ENCODE measurements around the gene NIPA2. TPM values are rescaled to one million over a fixed set of nuclear protein-coding genes. Genes with fewer than 3 reads are reported as not detected.
"Not testable (repeated sequence)": the region's sequence is repeated elsewhere in the genome, so short reads cannot be mapped to it uniquely, and the experiment has no call there.

Gene NIPA2
- total RNA-seq = 24.3 TPM
- long read RNA-seq, transcript NIPA2-203 (6 exons, 2,280 nt) = major isoform, 7 of 48 reads
- long read RNA-seq, transcript NIPA2-201 (8 exons, 3,233 nt) = major isoform, 7 of 48 reads
- long read RNA-seq, partial matches to known transcripts = 4 of 48 reads
- long read RNA-seq, other reads (novel, unspliced or antisense) = 28 of 48 reads

GRCh38 chr15:22838292-22839042 is at the start of gene NIPA2:
TSS of gene NIPA2 (plus strand) at chr15:22838666. CDS start at chr15:22851732, 13,066 bp downstream.
- intact Hi-C loops (cut with DNase I) = loop anchor here (2.0 to 10.0 kb wide), 2 partner anchors 54 to 142 kb away; partner anchors contain the start of genes CYFIP1 and NIPA1
- peak; percentile 99 for DNase-seq (ENCODE audit: low spot score)

- intact Hi-C loops (cut with DNase I) = no loop called here
- no peak for DNase-seq (ENCODE audit: low spot score)
These were observed 44.4 kb upstream of the NIPA2 start for GRCh38 chr15:22794063-22794462.

- intact Hi-C loops (cut with DNase I) = no loop called here
- peak; percentile 35 for DNase-seq (ENCODE audit: low spot score)
These were observed 43.8 kb upstream of the NIPA2 start for GRCh38 chr15:22794621-22795167.

- DNase-seq (ENCODE audit: low spot score) = peak; percentile 41
- intact Hi-C loops (cut with DNase I) = no loop called here
These were observed 43.0 kb upstream of the NIPA2 start for GRCh38 chr15:22795206-22796063.

- DNase-seq (ENCODE audit: low spot score) = no peak
- intact Hi-C loops (cut with DNase I) = no loop called here
These were observed 42.4 kb upstream of the NIPA2 start for GRCh38 chr15:22796079-22796478.

GRCh38 chr15:22799902-22800301 is 38.6 kb upstream of the NIPA2 start:
- intact Hi-C loops (cut with DNase I) = no loop called here
- peak; percentile 7 for DNase-seq (ENCODE audit: low spot score)

- DNase-seq (ENCODE audit: low spot score) = peak; percentile 65
- intact Hi-C loops (cut with DNase I) = not testable (repeated sequence)
These were observed 35.5 kb upstream of the NIPA2 start for GRCh38 chr15:22803006-22803405.

- DNase-seq (ENCODE audit: low spot score) = peak; percentile 50
- intact Hi-C loops (cut with DNase I) = no loop called here
These were observed 32.3 kb upstream of the NIPA2 start for GRCh38 chr15:22806156-22806555.

GRCh38 chr15:22806664-22807063 is 31.8 kb upstream of the NIPA2 start:
- DNase-seq (ENCODE audit: low spot score) = peak; percentile 74
- intact Hi-C loops (cut with DNase I) = no loop called here

GRCh38 chr15:22807831-22808230 is 30.6 kb upstream of the NIPA2 start:
- intact Hi-C loops (cut with DNase I) = not testable (repeated sequence)
- DNase-seq (ENCODE audit: low spot score) = peak; percentile 69

- intact Hi-C loops (cut with DNase I) = no loop called here
- DNase-seq (ENCODE audit: low spot score) = peak; percentile 19
These were observed 30.2 kb upstream of the NIPA2 start for GRCh38 chr15:22808240-22808639.

- intact Hi-C loops (cut with DNase I) = no loop called here
- peak; percentile 20 for DNase-seq (ENCODE audit: low spot score)
These were observed 29.6 kb upstream of the NIPA2 start for GRCh38 chr15:22808761-22809280.

- intact Hi-C loops (cut with DNase I) = no loop called here
- DNase-seq (ENCODE audit: low spot score) = peak; percentile 31
These were observed 28.2 kb upstream of the NIPA2 start for GRCh38 chr15:22810033-22810852.

- DNase-seq (ENCODE audit: low spot score) = peak; percentile 33
- intact Hi-C loops (cut with DNase I) = no loop called here
These were observed 27.6 kb upstream of the NIPA2 start for GRCh38 chr15:22810853-22811338.

- DNase-seq (ENCODE audit: low spot score) = peak; percentile 74
- intact Hi-C loops (cut with DNase I) = no loop called here
These were observed 26.8 kb upstream of the NIPA2 start for GRCh38 chr15:22811640-22812039.

- no peak for DNase-seq (ENCODE audit: low spot score)
- intact Hi-C loops (cut with DNase I) = no loop called here
These were observed 24.6 kb upstream of the NIPA2 start for GRCh38 chr15:22813844-22814243.

GRCh38 chr15:22815766-22816165 is 22.7 kb upstream of the NIPA2 start:
- intact Hi-C loops (cut with DNase I) = no loop called here
- DNase-seq (ENCODE audit: low spot score) = no peak

GRCh38 chr15:22819651-22820050 is 18.8 kb upstream of the NIPA2 start:
- no peak for DNase-seq (ENCODE audit: low spot score)

More at GRCh38 chr15:22819651-22820050, 18.8 kb upstream of the NIPA2 start:
- intact Hi-C loops (cut with DNase I) = no loop called here
